Tibial nerve (tissue), 4 donors: ENCODE results near the gene GRB10. TPM values are rescaled to one million over a fixed set of nuclear protein-coding genes. Genes with fewer than 3 reads are reported as not detected.

Experiments
- DNase-seq, 2 donors: peaks; one replicate each; pipeline ENCODE4 v3.0.0-alpha.2; 2019; ENCODE audit warnings: low spot score in 2 of 2
- H3K27ac ChIP-seq, 4 donors: fragments of 200-600 bp; sonication (generic) in 3 of 4; one replicate each; pipeline ENCODE4 v1.5.1; 2017 to 2019; ENCODE audit warnings: mild to moderate bottlenecking in 1 of 4
- H3K27me3 ChIP-seq, 2 donors: fragments of 200-600 bp; sonication (generic) in 1 of 2; one replicate each; pipeline versions ENCODE4 v1.5.1 to v1.6.0; 2017 to 2019
- H3K36me3 ChIP-seq, 3 donors: fragments of 200-600 bp; sonication (generic); one replicate each; pipeline ENCODE4 v1.5.1; 2018 to 2019
- H3K4me1 ChIP-seq, 4 donors: fragments of 200-600 bp; sonication (generic) in 3 of 4; one replicate each; pipeline ENCODE4 v1.5.1; 2017 to 2019
- H3K4me3 ChIP-seq, 4 donors: fragments of 200-600 bp; sonication (generic) in 3 of 4; one replicate each; pipeline ENCODE4 v1.5.1; 2017 to 2019; ENCODE audit warnings: mild to moderate bottlenecking in 1 of 4, moderate library complexity in 1 of 4
- H3K9me3 ChIP-seq, 4 donors: fragments of 200-600 bp; sonication (generic) in 3 of 4; one replicate each; pipeline ENCODE4 v1.5.1; 2017 to 2019
- EP300 ChIP-seq, 2 donors: sonication (generic); formaldehyde crosslinking; IDR thresholded peaks; one replicate each; pipeline ENCODE4 v1.6.1; 2017; ENCODE audit warnings: antibody characterized with exemption in 2 of 2, mild to moderate bottlenecking in 1 of 2
- POLR2A ChIP-seq, 2 donors: fragments of 450-650 bp; IDR thresholded peaks; one replicate each; pipeline ENCODE4 v1.6.1; 2017; ENCODE audit warnings: antibody characterized with exemption in 2 of 2, mild to moderate bottlenecking in 2 of 2, moderate library complexity in 2 of 2
- WGBS, 2 donors: methylation state at CpG; one replicate each; pipeline ENCODE4 v1.1.5; 2018; 5-methylcytosine and 5-hydroxymethylcytosine counted together
- total RNA-seq, 4 donors: library from RNA; depleted of rRNA; stranded (reverse); fragments of >200 nt; gene quantifications; one replicate each; pipeline ENCODE4 v1.1.0, GENCODE V29; 2016
- TF ChIP-seq, protein P1 (sequence below), 5 experiments: fragments of 200-600 bp in 3 of 5; fragments of 450-650 bp in 2 of 5; sonication (generic) in 3 of 5; IDR thresholded peaks; one replicate each; pipeline ENCODE4 v1.5.1; 2016 to 2019; ENCODE audit warnings: antibody characterized with exemption in 5 of 5, mild to moderate bottlenecking in 3 of 5, moderate library complexity in 2 of 5

The GRB10 gene
- total RNA-seq, 4 donors from 2014 or later: 34.1 to 73.9 (median 56.0) TPM

DNA sequence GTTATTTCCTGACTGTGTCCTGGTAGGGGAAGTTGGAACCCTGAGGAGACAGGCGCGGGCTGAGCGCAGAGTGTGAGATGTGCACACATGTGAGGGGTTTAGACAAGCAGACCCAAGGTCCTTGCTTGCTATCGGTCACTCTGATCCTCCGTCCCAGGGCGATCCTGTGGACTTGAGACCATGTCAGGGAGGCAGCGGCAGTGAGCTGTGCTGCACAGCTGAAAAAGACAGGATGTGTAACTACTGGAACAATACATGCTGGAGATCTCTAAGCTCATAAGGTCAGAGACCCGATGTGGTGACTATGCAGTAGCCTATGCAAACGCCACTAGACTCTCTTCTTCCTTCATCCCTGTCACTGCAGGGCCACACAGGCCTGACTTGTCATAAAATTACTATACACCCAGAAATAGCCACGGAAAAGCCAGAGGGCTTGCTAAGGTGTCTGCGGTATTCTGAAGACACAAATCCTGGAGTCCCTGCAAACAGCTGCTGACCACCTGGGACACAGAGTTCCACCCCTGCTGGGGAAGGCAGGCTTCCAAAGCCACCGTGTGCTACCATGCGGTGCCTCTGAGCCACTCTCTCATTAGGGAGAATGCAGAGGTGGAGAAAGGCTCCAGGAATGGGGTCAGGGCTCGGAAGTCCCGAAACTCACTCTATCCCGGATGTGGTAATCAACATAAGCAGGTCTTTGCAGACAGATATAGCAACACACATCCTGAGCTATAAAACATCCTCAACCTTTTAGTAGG is 126.4 kb downstream of the GRB10 start:
- no peak for TF ChIP-seq EP300 (IDR thresholded peaks at IDR 0.05)
- TF ChIP-seq POLR2A (IDR thresholded peaks at IDR 0.05): no peak
- TF ChIP-seq, protein P1, sequence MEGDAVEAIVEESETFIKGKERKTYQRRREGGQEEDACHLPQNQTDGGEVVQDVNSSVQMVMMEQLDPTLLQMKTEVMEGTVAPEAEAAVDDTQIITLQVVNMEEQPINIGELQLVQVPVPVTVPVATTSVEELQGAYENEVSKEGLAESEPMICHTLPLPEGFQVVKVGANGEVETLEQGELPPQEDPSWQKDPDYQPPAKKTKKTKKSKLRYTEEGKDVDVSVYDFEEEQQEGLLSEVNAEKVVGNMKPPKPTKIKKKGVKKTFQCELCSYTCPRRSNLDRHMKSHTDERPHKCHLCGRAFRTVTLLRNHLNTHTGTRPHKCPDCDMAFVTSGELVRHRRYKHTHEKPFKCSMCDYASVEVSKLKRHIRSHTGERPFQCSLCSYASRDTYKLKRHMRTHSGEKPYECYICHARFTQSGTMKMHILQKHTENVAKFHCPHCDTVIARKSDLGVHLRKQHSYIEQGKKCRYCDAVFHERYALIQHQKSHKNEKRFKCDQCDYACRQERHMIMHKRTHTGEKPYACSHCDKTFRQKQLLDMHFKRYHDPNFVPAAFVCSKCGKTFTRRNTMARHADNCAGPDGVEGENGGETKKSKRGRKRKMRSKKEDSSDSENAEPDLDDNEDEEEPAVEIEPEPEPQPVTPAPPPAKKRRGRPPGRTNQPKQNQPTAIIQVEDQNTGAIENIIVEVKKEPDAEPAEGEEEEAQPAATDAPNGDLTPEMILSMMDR (IDR thresholded peaks at IDR 0.05): no peak
- no peak for DNase-seq
- peaks cover 0 to 64% (median 30%) of the 10 kb centered on the region in 4 donors for H3K4me1 ChIP-seq

DNA sequence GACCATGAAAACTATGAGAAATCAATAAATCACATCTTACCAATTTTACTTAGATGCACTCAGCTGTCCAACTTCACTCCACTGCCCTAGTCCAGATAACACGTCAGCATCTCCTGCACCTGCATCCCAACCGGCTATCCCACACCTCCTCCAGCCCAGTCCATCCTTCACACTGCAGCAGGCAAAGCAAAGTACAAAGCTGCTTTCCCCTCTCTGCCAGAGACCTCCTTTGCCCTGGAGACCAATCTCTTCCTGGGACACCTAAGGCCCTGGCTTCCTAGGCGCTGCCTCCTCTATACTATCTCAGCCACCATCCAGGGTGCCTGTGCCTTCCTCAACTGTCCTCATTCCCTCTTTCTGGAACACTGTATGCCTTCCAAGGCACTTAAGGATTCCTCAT is 127.2 kb downstream of the GRB10 start:
- TF ChIP-seq, protein P1 (IDR thresholded peaks at IDR 0.05): no peak
- TF ChIP-seq EP300 (IDR thresholded peaks at IDR 0.05): no peak
- TF ChIP-seq POLR2A (IDR thresholded peaks at IDR 0.05): no peak
- Histone ChIP-seq H3K9me3 (no peaks in the 10 kb centered on the region), H3K4me1 (peaks cover 0 to 64% (median 30%) of the 10 kb centered on the region in 4 donors), H3K27ac (peak overlapping the region in 2 of 4 donors; percentile 65 to 76), H3K4me3 (no peak overlapping the region), H3K27me3 (no peaks in the 10 kb centered on the region), H3K36me3 (peaks cover 0 to 11% (median 0%) of the 10 kb centered on the region in 3 donors)
- WGBS, 2 donors: 95 to 100% methylated on average over 3 of the region's 3 CpGs
- DNase-seq: no peak

More for the DNA sequence above, 126.4 kb downstream of the GRB10 start:
- H3K27me3 ChIP-seq: no peaks in the 10 kb centered on the region
- no peaks in the 10 kb centered on the region for H3K9me3 ChIP-seq
- no peak overlapping the region for H3K4me3 ChIP-seq
- 80 to 84% methylated on average over 15 to 16 of the region's 16 CpGs for WGBS, 2 donors
- peak overlapping the region; percentile 9 to 80 (median 67) for H3K27ac ChIP-seq
- peaks cover 0 to 14% (median 0%) of the 10 kb centered on the region in 3 donors for H3K36me3 ChIP-seq

DNA sequence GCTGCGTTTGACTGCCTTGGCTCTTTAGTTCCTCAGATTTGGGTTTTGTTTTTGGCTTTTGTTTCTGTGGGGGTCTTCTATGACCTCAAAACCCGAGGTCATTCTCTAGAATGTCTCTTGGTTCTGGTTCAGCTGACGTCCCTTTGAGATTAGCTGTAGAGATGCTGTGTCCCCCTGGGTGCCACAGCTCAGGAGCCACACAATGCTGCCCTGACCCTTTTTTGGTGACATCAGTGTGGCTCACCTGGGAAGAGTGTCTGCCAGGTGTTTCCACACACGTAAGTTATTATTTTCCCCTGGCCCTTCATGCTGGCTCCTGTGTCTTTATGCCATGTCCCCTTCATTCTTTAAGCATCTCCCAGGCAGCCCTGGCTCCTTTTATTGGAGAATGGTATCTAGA is 127.7 kb downstream of the GRB10 start:
- DNase-seq: no peak
- H3K4me3 ChIP-seq: no peak overlapping the region
- 60% methylated on average over 4 of the region's 4 CpGs for WGBS, 2 donors
- H3K36me3 ChIP-seq: peaks cover 0 to 6% (median 0%) of the 10 kb centered on the region in 3 donors
- peaks cover 0 to 64% (median 30%) of the 10 kb centered on the region in 4 donors for H3K4me1 ChIP-seq
- H3K27ac ChIP-seq: peak overlapping the region in 3 of 4 donors; percentile 46 to 76 (median 65)
- no peaks in the 10 kb centered on the region for H3K9me3 ChIP-seq
- H3K27me3 ChIP-seq: no peaks in the 10 kb centered on the region
- no peak for TF ChIP-seq EP300 (IDR thresholded peaks at IDR 0.05)
- TF ChIP-seq POLR2A (IDR thresholded peaks at IDR 0.05): no peak
- TF ChIP-seq, protein P1 (IDR thresholded peaks at IDR 0.05): no peak

DNA sequence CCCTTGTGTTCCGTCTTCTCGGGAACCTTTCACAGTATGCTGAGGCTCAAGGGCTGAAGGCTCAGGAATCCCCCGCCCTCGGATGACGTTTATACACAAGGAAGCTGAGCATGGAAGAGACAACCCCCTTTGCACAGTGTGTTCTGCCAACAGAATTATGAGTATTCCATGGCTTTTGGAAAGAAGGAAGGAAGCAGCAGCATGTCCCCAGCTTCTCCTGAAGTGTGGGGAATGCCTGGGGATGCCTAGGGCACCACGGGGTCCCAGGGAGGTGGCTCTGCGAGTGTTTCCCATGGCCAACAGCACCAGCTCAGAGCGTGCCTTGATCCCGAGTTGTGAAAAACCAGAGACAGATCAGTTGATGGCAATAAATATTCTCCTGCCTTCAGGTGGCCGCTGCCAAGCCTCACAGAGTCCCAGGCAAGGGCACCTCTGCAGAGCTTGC is 128.7 kb downstream of the GRB10 start:
- TF ChIP-seq EP300 (IDR thresholded peaks at IDR 0.05): peak in 1 of 2 donors; percentile 79
- TF ChIP-seq, protein P1 (IDR thresholded peaks at IDR 0.05): no peak
- Histone ChIP-seq H3K9me3 (no peaks in the 10 kb centered on the region), H3K4me1 (peaks cover 0 to 64% (median 30%) of the 10 kb centered on the region in 4 donors), H3K4me3 (no peak overlapping the region), H3K27me3 (no peaks in the 10 kb centered on the region), H3K27ac (peak overlapping the region; percentile 33 to 76 (median 54)), H3K36me3 (peaks cover 0 to 3% (median 0%) of the 10 kb centered on the region in 3 donors)
- 40 to 60% methylated on average over 8 to 10 of the region's 10 CpGs for WGBS, 2 donors
- DNase-seq: peak in 1 of 2 donors; percentile 79
